DOHH2 (cell line): ENCODE results near the gene FAM72D.
"Not testable (repeated sequence)": the region's sequence is repeated elsewhere in the genome, so short reads cannot be mapped to it uniquely, and the experiment has no call there.

Experiments
- CTCF ChIP-seq: fragments of 200-600 bp; sonication (generic); IDR thresholded peaks from one replicate; pipeline ENCODE4 v1.5.1; 2014; ENCODE audit warnings: antibody characterized with exemption, mild to moderate bottlenecking, low read depth, low read length; ENCODE audit not compliant: poor library complexity, severe bottlenecking
- EZH2phosphoT487 ChIP-seq: fragments of 200-600 bp; sonication (generic); IDR thresholded peaks from 2 replicates; pipeline ENCODE4 v1.6.1; 2017; ENCODE audit warnings: borderline replicate concordance, mild to moderate bottlenecking, antibody characterized with exemption, low read length, moderate library complexity, mixed read lengths

DNA sequence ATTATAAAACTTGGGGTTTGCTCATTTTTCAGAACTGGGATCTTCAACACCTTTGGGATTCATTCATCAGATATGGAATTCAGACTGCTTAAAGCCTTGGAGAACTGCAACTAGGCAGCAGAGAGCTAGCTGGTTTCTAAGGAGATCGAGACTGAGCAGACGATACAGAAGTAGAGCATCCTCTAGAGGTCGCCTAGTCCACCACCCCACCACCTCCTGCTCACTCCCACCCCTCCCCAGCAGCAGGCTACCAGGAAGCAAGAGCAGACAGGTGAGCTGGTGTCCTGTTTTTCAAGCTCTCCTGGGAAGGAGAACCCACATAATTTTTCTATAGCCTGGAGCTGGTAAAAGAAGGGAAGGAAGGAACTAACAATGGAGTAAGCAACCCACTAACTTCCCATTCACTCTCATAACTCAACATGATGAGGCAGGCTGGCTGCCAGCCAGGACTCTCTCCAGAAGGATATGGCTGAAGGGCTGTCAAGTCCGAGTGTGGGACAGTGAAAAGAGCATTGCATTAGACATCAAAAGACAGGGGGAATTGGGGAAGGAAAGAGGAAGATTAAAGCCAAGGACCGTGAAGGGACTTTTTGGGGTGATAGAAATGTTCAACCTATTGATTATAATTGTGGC, 30.5 kb upstream of the FAM72D start:
- not testable (repeated sequence) for TF ChIP-seq CTCF, EZH2phosphoT487
